ENCODE results near the gene TJP1.
"Not testable (repeated sequence)": the region's sequence is repeated elsewhere in the genome, so short reads cannot be mapped to it uniquely, and the experiment has no call there.

Gene TJP1

GRCh38 chr15:29800491-29801366 is 21.5 kb downstream of the TJP1 start:
- DNase-seq (ENCODE audit: low read depth in 2 of 2) = no peak

- no peak for DNase-seq (ENCODE audit: low read depth in 2 of 2)
Measured at GRCh38 chr15:29799859-29800258, 22.4 kb downstream of the TJP1 start.

- no peak for DNase-seq (ENCODE audit: low read depth in 2 of 2)
Measured at GRCh38 chr15:29795610-29796009, 26.7 kb downstream of the TJP1 start.

- no peak for DNase-seq (ENCODE audit: low read depth in 2 of 2)
Measured at GRCh38 chr15:29792426-29793159, 29.7 kb downstream of the TJP1 start.

GRCh38 chr15:29790607-29791006 is 31.7 kb downstream of the TJP1 start:
- DNase-seq (ENCODE audit: low read depth in 2 of 2) = no peak

GRCh38 chr15:29789871-29790270 is 32.4 kb downstream of the TJP1 start:
- no peak for DNase-seq (ENCODE audit: low read depth in 2 of 2)

GRCh38 chr15:29788433-29789034 is 33.7 kb downstream of the TJP1 start:
- no peak for DNase-seq (ENCODE audit: low read depth in 2 of 2)

- DNase-seq (ENCODE audit: low read depth in 2 of 2) = no peak
Measured at GRCh38 chr15:29787767-29788166, 34.5 kb downstream of the TJP1 start.

GRCh38 chr15:29785642-29786041 is 36.6 kb downstream of the TJP1 start:
- DNase-seq (ENCODE audit: low read depth in 2 of 2) = no peak

GRCh38 chr15:29785136-29785535 is 37.1 kb downstream of the TJP1 start:
- no peak for DNase-seq (ENCODE audit: low read depth in 2 of 2)

- DNase-seq (ENCODE audit: low read depth in 2 of 2) = no peak
Measured at GRCh38 chr15:29784413-29784812, 37.9 kb downstream of the TJP1 start.

- not testable (repeated sequence) for DNase-seq (ENCODE audit: low read depth in 2 of 2)
Measured at GRCh38 chr15:29782816-29783215, 39.5 kb downstream of the TJP1 start.

- no peak for DNase-seq (ENCODE audit: low read depth in 2 of 2)
Measured at GRCh38 chr15:29778382-29778781, 43.9 kb downstream of the TJP1 start.

- no peak for DNase-seq (ENCODE audit: low read depth in 2 of 2)
Measured at GRCh38 chr15:29776859-29777258, 45.4 kb downstream of the TJP1 start.

- no peak for DNase-seq (ENCODE audit: low read depth in 2 of 2)
Measured at GRCh38 chr15:29774900-29775299, 47.4 kb downstream of the TJP1 start.

GRCh38 chr15:29773816-29774215 is 48.5 kb downstream of the TJP1 start:
- no peak for DNase-seq (ENCODE audit: low read depth in 2 of 2)

GRCh38 chr15:29773000-29773399 is 49.3 kb downstream of the TJP1 start:
- DNase-seq (ENCODE audit: low read depth in 2 of 2) = no peak

GRCh38 chr15:29770796-29771195 is 51.5 kb downstream of the TJP1 start:
- DNase-seq (ENCODE audit: low read depth in 2 of 2) = no peak

GRCh38 chr15:29765898-29766527 is 56.3 kb downstream of the TJP1 start:
- no peak for DNase-seq (ENCODE audit: low read depth in 2 of 2)

GRCh38 chr15:29765234-29765841 is 56.9 kb downstream of the TJP1 start:
- no peak for DNase-seq (ENCODE audit: low read depth in 2 of 2)

- no peak for DNase-seq (ENCODE audit: low read depth in 2 of 2)
Measured at GRCh38 chr15:29759596-29759995, 62.7 kb downstream of the TJP1 start.
